NCI-H2081 treated with DMSO at 0.1 percent for 48 hours (cell line): Measurements from ENCODE around the gene SULT1A2.
"Not testable (repeated sequence)": the region's sequence is repeated elsewhere in the genome, so short reads cannot be mapped to it uniquely, and the experiment has no call there.

ENCODE experiments used
- DNase-seq: peaks from one replicate; lab custom pipeline; 2025; lab: John Stamatoyannopoulos, UW

SULT1A2 gene

DNA sequence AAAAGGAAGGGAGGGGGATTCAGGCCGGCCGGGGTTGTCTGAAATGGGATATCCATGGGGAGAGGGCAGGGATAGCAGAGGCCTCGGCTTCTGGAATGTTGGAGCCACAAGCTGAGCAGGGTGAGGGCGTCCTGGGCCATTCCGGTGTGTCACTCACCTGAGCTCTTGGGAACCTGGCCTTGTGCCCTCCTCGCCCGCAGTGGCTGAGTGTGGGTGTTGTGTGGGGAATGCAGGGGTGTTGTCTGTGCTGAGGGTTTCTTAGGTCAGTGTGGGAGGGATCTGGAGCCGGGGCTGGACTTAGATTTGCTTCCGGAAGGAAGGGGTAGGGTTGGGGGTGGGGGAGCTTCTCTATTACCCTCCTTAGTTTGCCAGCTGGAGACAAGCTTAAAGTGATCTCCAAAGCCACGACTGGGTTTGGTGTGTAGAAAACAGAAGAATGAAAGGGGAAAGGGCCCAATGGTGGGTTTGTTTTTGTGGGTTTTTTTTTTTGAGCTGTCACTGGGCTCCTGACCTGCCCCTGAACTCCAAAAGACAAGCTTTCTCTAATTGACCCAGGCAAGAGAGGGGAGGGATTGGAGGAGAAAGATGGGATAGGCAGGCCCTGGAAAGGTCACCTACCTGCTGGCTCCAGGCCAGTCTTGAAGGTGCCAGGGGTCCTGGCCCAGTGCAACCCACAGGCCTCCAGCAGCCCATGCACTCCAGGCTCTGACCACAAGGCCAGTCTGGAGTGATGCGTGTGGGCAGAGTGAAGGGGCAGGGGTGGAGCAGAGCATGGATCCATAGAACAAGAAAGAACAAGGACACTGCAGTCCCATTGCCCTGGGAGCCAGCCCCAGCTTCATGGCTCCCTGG lies at the start of gene SULT1A2:
SULT1A2 (minus strand) TSS at position 211 of the 852 bp plus-strand sequence. CDS start 1,120 bp downstream, outside the sequence.
- DNase-seq = no peak

- DNase-seq = not testable (repeated sequence)
These were observed 43.1 kb upstream of the SULT1A2 start for GRCh38 chr16:28639959-28640358.

GRCh38 chr16:28638359-28638758 lies 41.5 kb upstream of the SULT1A2 start:
- DNase-seq = not testable (repeated sequence)

GRCh38 chr16:28637765-28638164 lies 40.9 kb upstream of the SULT1A2 start, which contains the start of gene NPIPB8:
Gene NPIPB8 (plus strand): TSS chr16:28638065. CDS start chr16:28638361, 296 bp downstream.
- not testable (repeated sequence) for DNase-seq

DNA sequence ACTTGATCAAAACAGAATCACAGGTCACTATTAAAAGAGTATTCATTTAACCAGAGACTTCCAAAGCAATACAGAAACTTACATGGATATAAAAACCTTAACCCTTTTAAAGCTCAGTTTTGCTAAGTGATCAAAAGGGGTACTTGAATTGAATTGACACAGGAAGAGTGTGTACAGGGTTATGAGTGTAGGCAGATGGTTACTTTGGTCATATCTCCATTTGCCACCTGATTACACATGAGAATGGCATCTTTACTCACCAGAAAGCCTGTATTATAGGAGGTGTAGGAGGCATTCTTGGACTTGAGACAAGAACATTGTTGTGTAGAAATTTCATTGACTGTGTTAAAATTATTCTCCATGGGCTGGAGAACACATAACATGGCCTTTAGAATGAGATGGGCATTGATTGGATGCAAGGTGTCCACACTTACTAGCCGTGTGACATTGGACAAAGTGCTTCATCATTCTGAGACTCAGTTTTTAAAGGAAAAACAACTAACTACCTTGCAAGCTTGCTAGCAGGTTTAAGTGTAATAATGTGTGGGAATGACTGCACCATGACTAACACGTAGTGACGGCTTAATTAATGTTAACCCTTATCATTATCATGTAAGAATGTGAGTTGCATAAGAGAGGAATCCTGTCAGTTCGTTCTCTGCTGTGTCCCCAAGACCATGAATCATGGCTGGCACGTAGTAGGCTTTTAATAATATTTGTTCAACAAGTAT lies 39.4 kb upstream of the SULT1A2 start:
- DNase-seq = not testable (repeated sequence)

DNA sequence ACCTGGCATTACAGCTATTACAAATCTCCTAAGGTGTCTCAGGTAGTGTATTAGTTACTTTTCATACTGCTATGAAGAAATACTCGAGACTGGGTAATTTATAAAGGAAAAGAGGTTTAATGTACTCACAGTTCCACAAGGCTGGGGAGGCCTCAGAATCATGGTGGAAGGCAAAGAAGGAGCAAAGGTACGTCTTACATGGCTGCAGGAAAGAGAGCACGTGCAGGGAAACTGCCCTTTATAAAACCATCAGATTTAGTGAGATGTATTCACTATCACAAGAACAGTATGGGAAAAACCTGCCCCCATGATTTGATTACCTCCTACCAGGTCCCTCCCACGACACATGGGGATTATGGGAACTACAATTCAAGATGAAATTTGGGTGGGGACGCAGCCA lies 34.1 kb upstream of the SULT1A2 start:
- DNase-seq = not testable (repeated sequence)

DNA sequence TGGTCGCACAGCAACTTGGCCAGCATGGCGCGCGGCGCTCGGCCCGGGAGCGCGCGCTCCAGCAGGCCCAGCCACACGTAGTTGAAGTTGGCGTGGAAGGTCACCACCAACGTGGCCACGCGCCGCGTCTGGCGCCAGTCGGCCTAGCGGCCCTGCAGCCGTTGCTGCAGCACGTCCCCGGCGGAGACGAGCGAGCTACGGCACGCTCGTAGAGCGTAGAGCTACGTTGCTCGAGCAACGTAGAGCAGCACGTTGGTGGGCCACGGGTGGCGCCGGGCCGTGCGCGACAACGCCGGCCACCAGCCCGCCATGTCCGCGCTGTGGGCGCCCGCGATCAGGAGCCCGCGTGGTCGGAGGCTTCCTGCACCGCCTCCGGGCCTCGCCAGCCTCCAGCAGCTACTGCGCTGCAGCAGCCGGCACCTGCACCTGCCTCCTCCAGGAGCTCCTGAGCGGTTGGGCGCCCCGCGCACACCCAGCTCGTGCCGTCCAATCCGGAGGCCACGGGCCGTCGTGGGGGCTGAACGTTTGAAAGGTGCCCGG lies 26.4 kb upstream of the SULT1A2 start:
- DNase-seq = peak; percentile 32

DNA sequence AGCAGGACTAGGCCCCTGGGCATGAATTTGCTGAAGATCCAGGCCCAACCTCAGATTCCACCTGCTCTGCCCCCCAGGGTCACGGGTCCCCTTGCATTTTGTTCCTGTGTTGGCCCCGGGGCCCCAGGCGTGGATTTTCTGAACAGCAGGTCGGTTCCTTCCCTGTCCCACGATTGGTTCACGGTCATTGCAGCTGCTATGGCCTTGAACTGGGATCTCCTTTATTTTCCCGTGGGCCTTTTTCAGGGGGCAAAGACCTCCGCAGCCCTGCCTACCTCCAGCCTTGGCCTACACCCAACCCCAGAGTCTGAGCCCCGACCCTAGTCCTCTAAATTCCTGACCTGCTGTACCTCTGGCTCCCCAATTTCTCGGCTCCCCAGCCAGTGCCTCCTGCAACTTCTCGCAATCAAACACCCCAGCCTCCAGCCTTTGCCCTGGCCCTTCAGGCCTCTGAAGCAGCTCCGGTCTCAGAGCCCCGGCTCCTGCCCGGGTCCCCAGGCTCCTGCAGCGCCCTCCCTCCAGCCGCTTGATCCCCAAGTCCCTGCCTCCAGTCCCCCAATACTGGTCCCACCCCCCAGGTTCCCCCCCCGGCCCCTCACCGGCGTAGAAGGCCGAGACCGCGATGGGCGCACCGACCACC lies 25.8 kb upstream of the SULT1A2 start:
- DNase-seq = not testable (repeated sequence)

- DNase-seq = no peak
These were observed 24.8 kb upstream of the SULT1A2 start for GRCh38 chr16:28621481-28622155.

DNA sequence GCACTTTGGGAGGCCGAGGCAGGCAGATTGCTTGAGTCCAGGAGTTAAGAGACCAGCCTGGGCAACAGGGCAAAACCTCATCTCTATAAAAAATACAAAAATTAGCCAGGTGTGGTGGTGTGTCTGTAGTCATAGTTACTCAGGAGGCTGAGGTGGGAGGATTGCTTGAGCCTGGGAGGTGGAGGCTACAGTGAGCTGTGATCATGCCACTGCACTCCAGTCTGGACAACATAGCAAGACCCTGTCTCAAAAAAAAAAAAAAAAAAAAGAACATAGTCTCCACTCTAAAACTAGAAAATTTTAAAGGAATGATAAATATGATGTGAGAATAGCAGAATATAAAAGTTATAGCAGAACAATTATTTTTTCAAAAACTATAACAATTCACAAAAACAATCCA lies 23.5 kb upstream of the SULT1A2 start:
- DNase-seq = not testable (repeated sequence)

- no peak for DNase-seq
These were observed 21.0 kb upstream of the SULT1A2 start for GRCh38 chr16:28617874-28618273.

GRCh38 chr16:28616636-28617035 lies 19.8 kb upstream of the SULT1A2 start:
- DNase-seq = no peak

- DNase-seq = not testable (repeated sequence)
These were observed 19.4 kb upstream of the SULT1A2 start for GRCh38 chr16:28616224-28616577.

- DNase-seq = not testable (repeated sequence)
These were observed 18.8 kb upstream of the SULT1A2 start for GRCh38 chr16:28615486-28616223.

DNA sequence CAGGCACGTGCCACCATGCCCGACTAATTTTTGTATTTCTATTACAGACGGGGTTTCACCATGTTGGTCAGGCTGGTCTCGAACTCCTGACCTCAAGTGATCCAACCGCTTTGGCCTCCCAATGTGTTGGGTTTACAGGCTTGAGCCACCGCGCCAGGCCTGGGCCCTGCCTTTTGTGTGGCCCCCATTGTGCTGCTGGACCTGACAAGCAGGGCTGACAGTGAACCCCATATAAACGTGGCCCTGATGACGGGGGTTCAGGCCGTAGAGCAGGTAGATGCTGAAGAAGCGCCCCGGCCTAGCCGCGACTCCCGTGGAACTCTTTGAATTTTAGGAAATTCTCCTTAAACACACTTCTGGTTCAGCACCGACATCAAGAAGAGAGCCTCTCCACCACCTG lies 17.7 kb upstream of the SULT1A2 start:
- not testable (repeated sequence) for DNase-seq

DNA sequence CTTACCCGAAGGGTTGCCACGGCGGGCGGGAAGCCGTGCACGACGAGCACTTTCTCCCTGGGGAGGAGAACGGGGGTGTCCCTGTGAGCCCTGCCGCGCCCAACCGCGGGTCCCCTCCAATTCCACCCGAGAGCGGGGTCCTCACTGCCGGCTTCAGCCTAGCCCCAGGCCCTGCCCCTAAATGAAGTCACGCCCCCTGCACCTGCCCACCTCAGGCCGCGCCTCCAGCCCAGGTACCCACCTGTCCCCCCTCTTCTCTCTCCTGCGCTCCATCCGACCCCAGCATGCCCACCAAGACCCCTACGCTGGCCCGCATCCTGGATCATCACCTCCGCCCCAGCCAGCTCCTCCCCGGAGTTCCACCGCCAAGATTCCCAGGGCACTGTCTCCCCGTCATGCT lies 17.1 kb upstream of the SULT1A2 start:
- not testable (repeated sequence) for DNase-seq

- not testable (repeated sequence) for DNase-seq
These were observed 15.8 kb upstream of the SULT1A2 start for GRCh38 chr16:28612359-28613280.

- no peak for DNase-seq
These were observed 13.8 kb upstream of the SULT1A2 start for GRCh38 chr16:28610595-28611191.
